ENCODE data around the gene NECAB2.

Gene NECAB2

DNA sequence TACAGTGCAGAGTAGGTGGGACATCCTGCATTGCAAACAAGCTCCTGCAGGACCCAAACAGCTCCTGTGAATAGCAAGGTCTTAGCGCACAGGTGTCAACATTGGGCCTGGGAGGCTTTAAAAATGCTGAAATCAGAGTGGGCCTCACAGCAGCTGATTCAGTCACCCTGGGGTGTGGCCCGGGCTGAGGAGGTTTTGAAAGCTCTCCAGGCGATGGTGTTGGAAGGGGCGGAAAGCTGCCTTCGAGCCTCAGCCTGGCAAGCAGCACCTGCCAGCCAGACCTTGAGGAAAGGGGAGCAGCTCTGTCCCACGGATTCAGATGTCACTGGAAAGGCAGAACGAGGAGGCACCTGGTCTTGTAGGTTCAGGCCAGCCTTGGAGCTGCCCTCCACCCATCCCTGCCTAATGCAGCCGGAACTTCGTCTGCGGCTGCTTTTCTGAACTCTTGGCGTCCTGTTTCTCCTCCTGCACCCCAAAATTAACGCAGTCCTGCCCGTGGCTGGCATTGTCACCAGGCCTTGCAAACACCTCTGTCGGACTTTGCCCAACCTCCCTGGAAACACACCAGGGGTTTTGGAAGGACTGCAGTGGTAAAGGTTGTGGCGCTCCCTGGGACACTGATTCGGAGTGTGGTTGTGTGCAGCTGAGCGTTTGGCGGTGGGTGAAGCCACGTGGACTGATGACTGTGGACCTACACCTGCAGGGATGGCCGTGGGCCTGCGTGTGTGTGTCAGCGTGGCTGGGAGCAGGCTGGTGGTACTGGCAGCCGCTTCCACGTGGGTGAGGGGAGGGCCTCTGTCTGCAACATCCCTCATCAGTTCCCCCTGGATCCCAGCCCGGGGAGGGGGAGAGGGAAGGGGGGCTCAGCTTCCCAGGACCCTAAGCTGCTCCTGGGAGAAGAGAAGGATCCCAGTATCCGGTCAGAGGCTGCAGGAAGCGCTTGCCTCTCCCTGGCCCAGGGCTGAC lies 3.4 kb downstream of the NECAB2 start:
- Histone ChIP-seq H3K4me2 (ENCODE audit: insufficient read depth, low read length) (no peak overlapping the region), H3K36me3 (ENCODE audit: insufficient read depth, low read length) (no peaks in the 10 kb centered on the region), H3K9me3 (ENCODE audit: insufficient read depth, low read length, severe bottlenecking) (no peaks in the 10 kb centered on the region), H2AFZ (ENCODE audit: low read depth, low read length) (no peak overlapping the region), H3K4me1 (ENCODE audit: insufficient read depth, low read length) (no peaks in the 10 kb centered on the region), H3K27ac (ENCODE audit: low read length) (no peak overlapping the region), H3K9ac (ENCODE audit: low read depth, low read length) (no peak overlapping the region), H3K27me3 (ENCODE audit: insufficient read depth, low read length, poor library complexity) (no peaks in the 10 kb centered on the region), H3K79me2 (ENCODE audit: insufficient read depth, low read length) (no peaks in the 10 kb centered on the region), H3K4me3 (ENCODE audit: low read depth in 1 of 2, low read length in 2 of 2) (no peak overlapping the region), H4K20me1 (ENCODE audit: insufficient read depth, low read length) (no peaks in the 10 kb centered on the region; the same call in 1 of the 2 replicates)
- TF ChIP-seq, protein P1, sequence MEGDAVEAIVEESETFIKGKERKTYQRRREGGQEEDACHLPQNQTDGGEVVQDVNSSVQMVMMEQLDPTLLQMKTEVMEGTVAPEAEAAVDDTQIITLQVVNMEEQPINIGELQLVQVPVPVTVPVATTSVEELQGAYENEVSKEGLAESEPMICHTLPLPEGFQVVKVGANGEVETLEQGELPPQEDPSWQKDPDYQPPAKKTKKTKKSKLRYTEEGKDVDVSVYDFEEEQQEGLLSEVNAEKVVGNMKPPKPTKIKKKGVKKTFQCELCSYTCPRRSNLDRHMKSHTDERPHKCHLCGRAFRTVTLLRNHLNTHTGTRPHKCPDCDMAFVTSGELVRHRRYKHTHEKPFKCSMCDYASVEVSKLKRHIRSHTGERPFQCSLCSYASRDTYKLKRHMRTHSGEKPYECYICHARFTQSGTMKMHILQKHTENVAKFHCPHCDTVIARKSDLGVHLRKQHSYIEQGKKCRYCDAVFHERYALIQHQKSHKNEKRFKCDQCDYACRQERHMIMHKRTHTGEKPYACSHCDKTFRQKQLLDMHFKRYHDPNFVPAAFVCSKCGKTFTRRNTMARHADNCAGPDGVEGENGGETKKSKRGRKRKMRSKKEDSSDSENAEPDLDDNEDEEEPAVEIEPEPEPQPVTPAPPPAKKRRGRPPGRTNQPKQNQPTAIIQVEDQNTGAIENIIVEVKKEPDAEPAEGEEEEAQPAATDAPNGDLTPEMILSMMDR (IDR thresholded peaks at IDR 0.05; ENCODE audit: borderline replicate concordance, extremely low read depth, low read length, poor library complexity, severe bottlenecking) = no peak
- no peak for TF ChIP-seq EZH2 (IDR thresholded peaks at IDR 0.05; ENCODE audit: borderline replicate concordance, low read depth, low read length, severe bottlenecking)
- no peak for ATAC-seq (ENCODE audit: insufficient read depth, low read depth)
- DNase-seq = no peak

DNA sequence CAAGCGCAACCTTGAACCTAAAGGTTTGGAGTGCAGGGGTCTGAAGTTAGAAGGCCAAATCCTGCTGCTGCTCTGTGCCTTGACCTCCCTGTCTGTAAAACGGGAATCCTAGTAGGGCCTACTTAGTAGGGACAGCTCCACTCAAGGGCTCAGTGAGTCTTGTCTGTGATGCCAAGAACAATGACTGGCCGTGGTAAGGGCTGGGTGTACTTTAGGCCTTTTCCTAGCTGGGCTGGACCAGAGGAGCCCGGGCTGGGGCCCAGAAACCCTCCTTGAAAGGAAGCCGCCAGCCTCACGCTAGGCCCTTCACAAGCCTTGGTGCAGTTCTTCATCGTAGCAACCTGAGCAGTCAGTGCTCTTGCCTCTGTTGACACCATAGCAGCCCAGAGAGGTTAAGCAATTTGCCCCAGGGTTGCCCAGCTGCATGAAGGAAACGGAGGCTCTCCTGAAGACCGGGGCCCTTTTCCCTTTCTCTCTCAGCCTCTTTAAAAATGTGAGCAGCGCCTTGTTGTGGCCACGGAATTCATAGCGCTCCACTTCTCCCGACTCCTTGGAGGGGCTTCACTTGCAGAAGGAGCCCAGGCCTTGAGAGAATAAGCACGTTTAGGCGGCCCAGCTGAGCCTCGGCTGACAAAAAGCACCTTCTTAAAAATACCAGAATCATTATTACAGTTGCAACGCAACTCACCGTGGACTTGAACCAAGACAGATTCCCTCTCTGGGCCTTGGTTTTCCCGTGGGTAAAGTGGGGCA lies 4.4 kb downstream of the NECAB2 start:
- no peak for TF ChIP-seq EZH2 (IDR thresholded peaks at IDR 0.05; ENCODE audit: borderline replicate concordance, low read depth, low read length, severe bottlenecking)
- TF ChIP-seq, protein P1 (IDR thresholded peaks at IDR 0.05; ENCODE audit: borderline replicate concordance, extremely low read depth, low read length, poor library complexity, severe bottlenecking) = no peak
- ATAC-seq (ENCODE audit: insufficient read depth, low read depth) (no peak), DNase-seq (no peak)
- H4K20me1 ChIP-seq (ENCODE audit: insufficient read depth, low read length) = no peaks in the 10 kb centered on the region; the same call in 1 of the 2 replicates
- H3K9me3 ChIP-seq (ENCODE audit: insufficient read depth, low read length, severe bottlenecking) = no peaks in the 10 kb centered on the region
- no peaks in the 10 kb centered on the region for H3K4me1 ChIP-seq (ENCODE audit: insufficient read depth, low read length)
- H3K79me2 ChIP-seq (ENCODE audit: insufficient read depth, low read length) = no peaks in the 10 kb centered on the region
- no peaks in the 10 kb centered on the region for H3K27me3 ChIP-seq (ENCODE audit: insufficient read depth, low read length, poor library complexity)
- H3K4me2 ChIP-seq (ENCODE audit: insufficient read depth, low read length) = no peak overlapping the region
- no peak overlapping the region for H2AFZ ChIP-seq (ENCODE audit: low read depth, low read length)
- H3K9ac ChIP-seq (ENCODE audit: low read depth, low read length) = no peak overlapping the region
- H3K4me3 ChIP-seq (ENCODE audit: low read depth in 1 of 2, low read length in 2 of 2) = no peak overlapping the region
- H3K36me3 ChIP-seq (ENCODE audit: insufficient read depth, low read length) = no peaks in the 10 kb centered on the region
- no peak overlapping the region for H3K27ac ChIP-seq (ENCODE audit: low read length)

DNA sequence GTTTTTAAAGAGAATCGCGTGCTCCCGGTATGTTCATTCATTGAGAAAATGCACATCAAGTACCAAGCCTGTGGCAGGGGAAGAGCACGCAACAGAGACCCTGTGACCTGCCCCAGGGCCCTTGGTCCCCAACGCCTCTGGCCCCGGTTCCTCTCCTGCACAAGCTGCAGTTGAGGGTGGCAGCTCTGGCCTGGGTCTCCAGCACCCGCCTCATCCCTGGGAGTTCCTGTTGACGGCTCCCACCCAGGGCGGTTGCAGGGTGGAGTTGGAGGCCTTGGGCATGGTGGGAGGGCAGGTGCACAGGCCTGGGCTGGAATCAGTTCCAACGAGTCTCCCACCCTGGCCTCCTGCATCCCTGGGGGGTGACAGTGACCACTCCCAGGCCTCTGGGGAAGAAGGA lies 5.0 kb downstream of the NECAB2 start:
- ATAC-seq (ENCODE audit: insufficient read depth, low read depth) = no peak

More for the DNA sequence above, 5.0 kb downstream of the NECAB2 start:
- Histone ChIP-seq H4K20me1 (ENCODE audit: insufficient read depth, low read length) (no peaks in the 10 kb centered on the region; the same call in 1 of the 2 replicates), H3K4me1 (ENCODE audit: insufficient read depth, low read length) (no peaks in the 10 kb centered on the region), H3K4me2 (ENCODE audit: insufficient read depth, low read length) (no peak overlapping the region), H3K27ac (ENCODE audit: low read length) (no peak overlapping the region), H3K4me3 (ENCODE audit: low read depth in 1 of 2, low read length in 2 of 2) (no peak overlapping the region), H3K27me3 (ENCODE audit: insufficient read depth, low read length, poor library complexity) (no peaks in the 10 kb centered on the region), H3K36me3 (ENCODE audit: insufficient read depth, low read length) (no peaks in the 10 kb centered on the region), H3K9ac (ENCODE audit: low read depth, low read length) (no peak overlapping the region), H2AFZ (ENCODE audit: low read depth, low read length) (no peak overlapping the region), H3K9me3 (ENCODE audit: insufficient read depth, low read length, severe bottlenecking) (no peaks in the 10 kb centered on the region), H3K79me2 (ENCODE audit: insufficient read depth, low read length) (no peaks in the 10 kb centered on the region)
- no peak for DNase-seq
- TF ChIP-seq, protein P1 (IDR thresholded peaks at IDR 0.05; ENCODE audit: borderline replicate concordance, extremely low read depth, low read length, poor library complexity, severe bottlenecking) = no peak
- no peak for TF ChIP-seq EZH2 (IDR thresholded peaks at IDR 0.05; ENCODE audit: borderline replicate concordance, low read depth, low read length, severe bottlenecking)
